ENCODE data around the gene ADAM22. TPM values are rescaled to one million over a fixed set of nuclear protein-coding genes. Genes with fewer than 3 reads are reported as not detected.

Gene ADAM22
- total and polyA plus RNA-seq, 9 donors: 1.0 to 18.0 (median 5.5) TPM

GRCh38 chr7:88204525-88205110 lies 270.6 kb downstream of the ADAM22 start:
- no peaks in the 10 kb centered on the region for H3K9me3 ChIP-seq
- WGBS, 3 donors: 94 to 99% (median 97%) methylated on average over 3 of the region's 3 CpGs
- DNase-seq: no peak
- H3K27me3 ChIP-seq: no peaks in the 10 kb centered on the region
- no peaks in the 10 kb centered on the region for H3K36me3 ChIP-seq
- H3K4me3 ChIP-seq: no peak overlapping the region
- no peak overlapping the region for H3K27ac ChIP-seq
- H3K4me1 ChIP-seq (ENCODE audit: insufficient read depth): no peaks in the 10 kb centered on the region
- intact Hi-C loops (cut with DNase I): no loop called here
- TF ChIP-seq POLR2A (IDR thresholded peaks at IDR 0.05) (no peak), EP300 (IDR thresholded peaks at IDR 0.05) (no peak), CTCF (IDR thresholded peaks at IDR 0.05) (no peak)

GRCh38 chr7:88205179-88205578 lies 271.1 kb downstream of the ADAM22 start:
- DNase-seq: no peak
- no peak for TF ChIP-seq CTCF (IDR thresholded peaks at IDR 0.05)
- no peaks in the 10 kb centered on the region for H3K36me3 ChIP-seq
- no peak overlapping the region for H3K4me3 ChIP-seq
- intact Hi-C loops (cut with DNase I): no loop called here
- no peaks in the 10 kb centered on the region for H3K9me3 ChIP-seq
- no peaks in the 10 kb centered on the region for H3K27me3 ChIP-seq
- no peak overlapping the region for H3K27ac ChIP-seq
- no peaks in the 10 kb centered on the region for H3K4me1 ChIP-seq (ENCODE audit: insufficient read depth)

- DNase-seq: no peak
- intact Hi-C loops (cut with DNase I): no loop called here
- Histone ChIP-seq H3K27ac (no peak overlapping the region), H3K4me1 (ENCODE audit: insufficient read depth) (no peaks in the 10 kb centered on the region), H3K36me3 (no peaks in the 10 kb centered on the region), H3K9me3 (no peaks in the 10 kb centered on the region), H3K4me3 (no peak overlapping the region), H3K27me3 (no peaks in the 10 kb centered on the region)
- no peak for TF ChIP-seq CTCF (IDR thresholded peaks at IDR 0.05)
- no peak for TF ChIP-seq EP300 (IDR thresholded peaks at IDR 0.05)
- TF ChIP-seq POLR2A (IDR thresholded peaks at IDR 0.05): no peak
- 57 to 73% (median 63%) methylated on average over 4 of the region's 4 CpGs for WGBS, 3 donors
These were observed 272.2 kb downstream of the ADAM22 start for GRCh38 chr7:88206254-88206653.

- H3K4me1 ChIP-seq (ENCODE audit: insufficient read depth): no peaks in the 10 kb centered on the region
- H3K27me3 ChIP-seq: no peaks in the 10 kb centered on the region
- H3K9me3 ChIP-seq: no peaks in the 10 kb centered on the region
- no peak for DNase-seq
- no peaks in the 10 kb centered on the region for H3K36me3 ChIP-seq
- WGBS, 3 donors: 83 to 92% (median 84%) methylated on average over 3 of the region's 3 CpGs
- H3K4me3 ChIP-seq: no peak overlapping the region
- intact Hi-C loops (cut with DNase I): no loop called here
- no peak overlapping the region for H3K27ac ChIP-seq
- TF ChIP-seq CTCF (IDR thresholded peaks at IDR 0.05) (no peak), POLR2A (IDR thresholded peaks at IDR 0.05) (no peak), EP300 (IDR thresholded peaks at IDR 0.05) (no peak)
These were observed 274.5 kb downstream of the ADAM22 start for GRCh38 chr7:88208521-88208920.

All from ovary (tissue), 9 donors.